ENCODE measurements around the gene LYPD4.
"Not testable (repeated sequence)": the region's sequence is repeated elsewhere in the genome, so short reads cannot be mapped to it uniquely, and the experiment has no call there.

Gene LYPD4

DNA sequence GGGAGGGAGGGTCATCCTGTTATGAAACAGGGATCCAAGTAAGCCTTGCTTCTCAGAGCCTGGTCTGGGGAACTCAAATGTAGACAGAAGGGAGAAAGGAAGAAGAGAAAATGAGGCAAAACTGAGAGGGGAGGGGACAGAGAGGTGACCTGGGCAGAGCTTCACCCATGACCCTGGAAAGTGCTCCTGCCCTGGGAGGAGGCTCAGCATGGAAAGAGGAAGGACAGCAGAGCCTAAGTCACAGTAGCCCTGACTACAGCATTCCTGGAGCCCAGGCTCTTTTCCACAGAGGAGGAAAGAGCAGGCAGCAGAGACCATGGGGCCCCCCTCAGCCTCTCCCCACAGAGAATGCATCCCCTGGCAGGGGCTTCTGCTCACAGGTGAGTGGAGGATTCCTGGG, 48.1 kb downstream of the LYPD4 start, which contains the start of gene CEACAM3:
Gene CEACAM3 (plus strand): TSS at position 226 of the 400 bp plus-strand sequence. CDS start 91 bp downstream, at position 317.
- no peak for DNase-seq

GRCh38 chr19:41795031-41795461, 49.4 kb downstream of the LYPD4 start:
- DNase-seq: no peak

DNA sequence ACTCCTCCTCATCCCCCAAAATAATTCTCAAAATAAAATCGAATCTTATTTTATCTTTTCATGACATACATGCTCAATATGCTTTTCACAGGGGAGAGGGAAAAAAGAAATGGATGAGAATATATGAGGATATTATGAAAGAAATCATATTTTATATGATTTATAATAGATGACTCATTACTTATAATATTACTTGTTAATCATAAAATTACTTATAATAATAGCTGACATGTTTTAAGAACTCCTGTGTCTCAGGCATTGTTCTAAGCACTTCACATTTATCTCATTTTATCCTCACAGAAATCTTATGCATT, 51.1 kb downstream of the LYPD4 start:
- DNase-seq: no peak

GRCh38 chr19:41792513-41793413, 51.7 kb downstream of the LYPD4 start:
- DNase-seq: no peak

DNA sequence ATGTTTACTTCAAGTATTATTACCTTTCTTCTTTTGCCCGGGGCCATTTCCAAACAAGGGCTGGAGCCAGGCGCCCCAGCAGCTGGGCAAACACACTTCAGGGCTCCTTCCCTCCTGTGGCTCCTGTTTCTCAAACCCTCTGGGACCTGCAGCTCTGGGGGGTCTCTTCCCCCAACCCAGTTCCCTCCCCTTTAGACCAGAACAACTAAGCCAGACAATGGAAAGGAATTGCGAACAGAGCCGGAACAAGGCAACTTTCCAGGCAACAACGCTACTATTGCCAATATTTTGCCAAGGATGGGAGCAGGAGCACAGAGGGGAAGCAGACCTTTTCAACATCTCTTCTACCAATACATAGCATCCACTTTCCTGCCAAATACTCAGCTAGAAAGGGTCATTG, 55.4 kb downstream of the LYPD4 start:
- DNase-seq: not testable (repeated sequence)

GRCh38 chr19:41788518-41788917, 56.0 kb downstream of the LYPD4 start:
- DNase-seq: not testable (repeated sequence)

Data from NCI-H446 treated with DMSO at 0.1 percent for 48 hours (cell line).